K562 (cell line): Measurements from ENCODE around the gene NOA1. TPM values are rescaled to one million over a fixed set of nuclear protein-coding genes. Genes with fewer than 3 reads are reported as not detected.

Experiments
- ARID1B ChIP-seq: fragments of 450-650 bp; IDR thresholded peaks from 2 replicates; pipeline ENCODE4 v1.6.1; 2016; ENCODE audit warnings: antibody characterized with exemption, mild to moderate bottlenecking, inconsistent platforms
- ASH1L ChIP-seq: fragments of 450-650 bp; IDR thresholded peaks from 2 replicates; pipeline ENCODE4 v1.6.1; 2018; ENCODE audit warnings: borderline replicate concordance, mild to moderate bottlenecking, low read depth; ENCODE audit not compliant: partially characterized antibody
- BRD4 ChIP-seq: fragments of 200-600 bp; sonication (generic); IDR thresholded peaks from 2 replicates; pipeline ENCODE4 v1.6.1; 2017; ENCODE audit warnings: inconsistent platforms
- CBX8 ChIP-seq: fragments of 200-600 bp; sonication (generic); IDR thresholded peaks from 2 replicates; pipeline ENCODE4 v1.6.1; 2012; ENCODE audit warnings: borderline replicate concordance, mixed run types, low read depth, mild to moderate bottlenecking, moderate library complexity, mixed read lengths, low read length, control low read depth, inconsistent platforms; ENCODE audit not compliant: poor library complexity, severe bottlenecking; ENCODE audit errors: extremely low read depth
- COPS2 ChIP-seq: fragments of 450-650 bp; conservative IDR thresholded peaks from 2 replicates; pipeline ENCODE4 v1.6.1; 2016; ENCODE audit warnings: mild to moderate bottlenecking, moderate library complexity
- DPF2 ChIP-seq: fragments of 450-650 bp; IDR thresholded peaks from 2 replicates; pipeline ENCODE4 v1.6.1; 2016
- ETV1 ChIP-seq: fragments of 450-650 bp; conservative IDR thresholded peaks from 2 replicates; pipeline ENCODE4 v1.6.1; 2016; ENCODE audit warnings: missing genetic modification characterization, control low read depth, low read depth, missing compliant biosample characterization
- FOXK2 ChIP-seq, 2 experiments: fragments of 450-650 bp; IDR thresholded peaks in 1 of 2; conservative IDR thresholded peaks in 1 of 2; 2 replicates each; pipeline ENCODE4 v1.6.1; 2016; ENCODE audit warnings: low read depth in 2 of 2, mild to moderate bottlenecking in 1 of 2
- FOXM1 ChIP-seq, 2 experiments: fragments of 450-650 bp in 1 of 2; sonication (generic) in 1 of 2; formaldehyde crosslinking in 1 of 2; IDR thresholded peaks; 2 replicates each; pipeline versions ENCODE4 v1.6.1 to v1.9.0; 2017 to 2022; ENCODE audit warnings: low read depth in 2 of 2, mild to moderate bottlenecking in 2 of 2, missing genetic modification reagents in 1 of 2, moderate library complexity in 1 of 2
- HDAC1 ChIP-seq, 2 experiments: fragments of 450-650 bp; IDR thresholded peaks; 2 replicates each; pipeline ENCODE4 v1.6.1; 2016 to 2017; ENCODE audit warnings: inconsistent platforms in 1 of 2, mild to moderate bottlenecking in 1 of 2, moderate library complexity in 1 of 2
- MYNN ChIP-seq, 2 experiments: sonication (generic); formaldehyde crosslinking in 1 of 2; IDR thresholded peaks; 2 replicates each; pipeline versions ENCODE4 v1.5.0 to v1.6.1; 2016 to 2020; ENCODE audit warnings: antibody characterized with exemption in 1 of 2, missing genetic modification reagents in 1 of 2
- NCOA1 ChIP-seq: fragments of 450-650 bp; IDR thresholded peaks from 2 replicates; pipeline ENCODE4 v1.6.1; 2016; ENCODE audit warnings: low read depth
- POLR3A ChIP-seq: IDR thresholded peaks from 2 replicates; pipeline ENCODE4 v1.6.1; 2011; ENCODE audit warnings: borderline replicate concordance, mild to moderate bottlenecking, moderate library complexity; ENCODE audit not compliant: insufficient read length, insufficient read depth; ENCODE audit errors: extremely low read depth
- SMARCE1 ChIP-seq: fragments of 450-650 bp; IDR thresholded peaks from 2 replicates; pipeline ENCODE4 v1.7.1; 2016; ENCODE audit warnings: mild to moderate bottlenecking
- SOX6 ChIP-seq: fragments of 450-650 bp; IDR thresholded peaks from 2 replicates; pipeline ENCODE4 v1.6.1; 2014; ENCODE audit warnings: mild to moderate bottlenecking
- SRF ChIP-seq, 2 experiments: fragments of 250-450, 450-650 bp in 1 of 2; sonication (Bioruptor Pico) in 1 of 2; sonication (generic) in 1 of 2; formaldehyde crosslinking; IDR thresholded peaks; 2 replicates each; pipeline versions ENCODE4 v1.5.0 to v1.5.1; 2020 to 2022; ENCODE audit warnings: mild to moderate bottlenecking in 1 of 2, missing genetic modification reagents in 1 of 2
- SRSF7 ChIP-seq: fragments of 200-400 bp; formaldehyde crosslinking; optimal IDR thresholded peaks from 2 replicates; pipeline ENCODE3; 2017; ENCODE audit warnings: mild to moderate bottlenecking, low read depth, low read length
- ZEB2 ChIP-seq: fragments of 450-650 bp; IDR thresholded peaks from 2 replicates; pipeline ENCODE4 v1.6.1; 2016
- polyA plus RNA-seq, 8 experiments: library from polyadenylated mRNA; depleted of rRNA in 4 of 8; stranded (reverse) in 5 of 8; unstranded in 3 of 8; fragments of >200 nt; fragmentation: Nextera tagmentation in 2 of 8; fragmentation: Illumina TruSeq in 1 of 8; extraction: Ambion mirVana in 2 of 8; extraction: Trizol in 1 of 8; gene quantifications; 2 replicates each; pipeline versions ENCODE4 v1.2.1 to v1.2.3, GENCODE V29; 2011 to 2014; ENCODE audit warnings: inconsistent platforms in 1 of 8, missing spikeins in 1 of 8
- total RNA-seq, 7 experiments: library from RNA; depleted of rRNA in 6 of 7; stranded (reverse); fragments of >200 nt in 6 of 7; fragmentation: Illumina TruSeq in 2 of 7; extraction: Trizol in 2 of 7; gene quantifications; 2 replicates each; pipeline versions ENCODE4 v1.2.1 to v1.2.3, GENCODE V29; 2011 to 2021; ENCODE audit warnings: low replicate concordance in 1 of 7
- TF ChIP-seq, protein P1 (sequence below): fragments of 450-650 bp; IDR thresholded peaks from 2 replicates; pipeline ENCODE4 v1.6.1; 2016; ENCODE audit warnings: antibody characterized with exemption
- TF ChIP-seq, protein P2 (sequence below): IDR thresholded peaks from 2 replicates; pipeline ENCODE4 v1.6.1; 2011; ENCODE audit warnings: borderline replicate concordance, low read depth, mild to moderate bottlenecking, moderate library complexity, low read length; ENCODE audit not compliant: insufficient read depth, poor library complexity, severe bottlenecking
- TF ChIP-seq, protein P3 (sequence below): sonication (generic); formaldehyde crosslinking; IDR thresholded peaks from 2 replicates; pipeline ENCODE4 v1.8.0; 2022; ENCODE audit warnings: mild to moderate bottlenecking, missing genetic modification reagents

The NOA1 gene
- total and polyA plus RNA-seq, 9 of the 15 experiments (the other 6 are each of a cell fraction or from before 2014, with no cell fraction given) = 2.6 to 26.6 (median 16.7) TPM

DNA sequence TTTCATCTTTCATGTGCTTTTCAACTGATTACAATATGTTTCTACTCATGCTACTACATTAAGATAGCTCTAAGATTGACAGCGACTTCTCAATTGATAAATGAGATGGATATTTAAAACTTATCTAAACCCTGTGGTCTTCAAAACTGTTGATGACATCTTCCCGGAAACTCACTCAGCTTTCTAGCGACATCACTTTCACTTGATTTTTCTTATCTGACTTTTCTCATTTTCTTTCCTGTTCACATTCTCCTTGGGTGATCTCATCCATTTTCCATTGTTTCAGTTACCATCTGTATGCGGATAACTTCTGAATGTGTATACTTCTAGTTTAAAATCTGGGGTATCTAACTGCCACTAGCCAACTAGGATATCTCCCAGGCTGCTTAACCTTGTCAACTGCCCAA, 4.4 kb upstream of the NOA1 start (continued):
- TF ChIP-seq CBX8 (no peak), ETV1 (peak; percentile 64), COPS2 (no peak), SOX6 (peak; percentile 96), SRF (CRISPR knock-in tag; IDR thresholded peaks at IDR 0.05) (no peak), POLR3A (no peak), SMARCE1 (peak; percentile 68), SRSF7 (no peak), DPF2 (peak; percentile 85), ASH1L (no peak), BRD4 (no peak), ARID1B (peak; percentile 80), FOXM1 (IDR thresholded peaks at IDR 0.05; ENCODE audit: low read depth) (peak; percentile 69; the same call in 1 of the 2 replicates), FOXM1 (CRISPR knock-in tag; IDR thresholded peaks at IDR 0.05; ENCODE audit: low read depth) (no peak), NCOA1 (peak; percentile 19; the same call in 1 of the 2 replicates), ZEB2 (peak; percentile 60; the same call in 1 of the 2 replicates), MYNN (IDR thresholded peaks at IDR 0.05) (no peak), MYNN (CRISPR knock-in tag; IDR thresholded peaks at IDR 0.05) (no peak), FOXK2 (conservative IDR thresholded peaks at IDR 0.05 in 1 of 2, IDR thresholded peaks at IDR 0.05 in 1 of 2; ENCODE audit: low read depth in 2 of 2) (peak in 1 of 2 experiments; percentile 34; a peak in 1 of 4 replicates), HDAC1 (IDR thresholded peaks at IDR 0.05) (peak in 1 of 2 experiments; percentile 53; a peak in 1 of 4 replicates)
- TF ChIP-seq, protein P1, sequence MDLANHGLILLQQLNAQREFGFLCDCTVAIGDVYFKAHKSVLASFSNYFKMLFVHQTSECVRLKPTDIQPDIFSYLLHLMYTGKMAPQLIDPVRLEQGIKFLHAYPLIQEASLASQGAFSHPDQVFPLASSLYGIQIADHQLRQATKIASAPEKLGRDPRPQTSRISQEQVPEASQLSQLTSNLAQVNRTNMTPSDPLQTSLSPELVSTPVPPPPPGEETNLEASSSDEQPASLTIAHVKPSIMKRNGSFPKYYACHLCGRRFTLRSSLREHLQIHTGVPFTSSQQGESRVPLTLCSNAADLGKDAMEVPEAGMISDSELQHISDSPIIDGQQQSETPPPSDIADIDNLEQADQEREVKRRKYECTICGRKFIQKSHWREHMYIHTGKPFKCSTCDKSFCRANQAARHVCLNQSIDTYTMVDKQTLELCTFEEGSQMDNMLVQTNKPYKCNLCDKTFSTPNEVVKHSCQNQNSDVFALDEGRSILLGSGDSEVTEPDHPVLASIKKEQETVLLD = peak; percentile 32; the same call in 1 of the 2 replicates
- TF ChIP-seq, protein P2, sequence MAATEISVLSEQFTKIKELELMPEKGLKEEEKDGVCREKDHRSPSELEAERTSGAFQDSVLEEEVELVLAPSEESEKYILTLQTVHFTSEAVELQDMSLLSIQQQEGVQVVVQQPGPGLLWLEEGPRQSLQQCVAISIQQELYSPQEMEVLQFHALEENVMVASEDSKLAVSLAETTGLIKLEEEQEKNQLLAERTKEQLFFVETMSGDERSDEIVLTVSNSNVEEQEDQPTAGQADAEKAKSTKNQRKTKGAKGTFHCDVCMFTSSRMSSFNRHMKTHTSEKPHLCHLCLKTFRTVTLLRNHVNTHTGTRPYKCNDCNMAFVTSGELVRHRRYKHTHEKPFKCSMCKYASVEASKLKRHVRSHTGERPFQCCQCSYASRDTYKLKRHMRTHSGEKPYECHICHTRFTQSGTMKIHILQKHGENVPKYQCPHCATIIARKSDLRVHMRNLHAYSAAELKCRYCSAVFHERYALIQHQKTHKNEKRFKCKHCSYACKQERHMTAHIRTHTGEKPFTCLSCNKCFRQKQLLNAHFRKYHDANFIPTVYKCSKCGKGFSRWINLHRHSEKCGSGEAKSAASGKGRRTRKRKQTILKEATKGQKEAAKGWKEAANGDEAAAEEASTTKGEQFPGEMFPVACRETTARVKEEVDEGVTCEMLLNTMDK = no peak
- TF ChIP-seq, protein P3, sequence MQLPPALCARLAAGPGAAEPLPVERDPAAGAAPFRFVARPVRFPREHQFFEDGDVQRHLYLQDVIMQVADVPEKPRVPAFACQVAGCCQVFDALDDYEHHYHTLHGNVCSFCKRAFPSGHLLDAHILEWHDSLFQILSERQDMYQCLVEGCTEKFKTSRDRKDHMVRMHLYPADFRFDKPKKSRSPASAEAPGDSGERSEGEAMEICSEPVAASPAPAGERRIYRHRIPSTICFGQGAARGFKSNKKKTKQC (CRISPR knock-in tag) = no peak
